H7 (cell line): ENCODE data around the gene RFX8. TPM values are rescaled to one million over a fixed set of nuclear protein-coding genes. Genes with fewer than 3 reads are reported as not detected.
"Not testable (repeated sequence)": the region's sequence is repeated elsewhere in the genome, so short reads cannot be mapped to it uniquely, and the experiment has no call there.

Experiments
- DNase-seq: peaks from one replicate; pipeline ENCODE4 v3.0.0; 2012
- H3K27me3 ChIP-seq: 2 replicates; pipeline ENCODE4 v1.6.0; 2011; ENCODE audit warnings: mild to moderate bottlenecking, low read length; ENCODE audit not compliant: control insufficient read depth, insufficient read depth
- H3K36me3 ChIP-seq: replicated peaks from 2 replicates; pipeline ENCODE4 v1.5.1; 2011; ENCODE audit warnings: low read length; ENCODE audit not compliant: control insufficient read depth, insufficient read depth
- H3K4me3 ChIP-seq: 2 replicates; pipeline ENCODE4 v1.5.1; 2011; ENCODE audit warnings: low read depth, mild to moderate bottlenecking, control low read depth, low read length, moderate library complexity; ENCODE audit not compliant: insufficient read depth
- total RNA-seq: library from RNA; depleted of rRNA; stranded (reverse); fragments of >200 nt; shearing (Covaris generic); gene quantifications from 2 replicates; pipeline ENCODE4 v1.2.3, GENCODE V29; 2014

Gene RFX8
- total RNA-seq, 1 experiment from 2014 or later: not detected

GRCh38 chr2:101473911-101474701 lies 806 bp downstream of the RFX8 start:
- peak; percentile 89 for DNase-seq
- Histone ChIP-seq H3K27me3 (peaks cover 17% of the 10 kb centered on the region), H3K4me3 (peak overlapping the region; percentile 53), H3K36me3 (no peaks in the 10 kb centered on the region)

- peak overlapping the region; percentile 53 for H3K4me3 ChIP-seq
- no peak for DNase-seq
- H3K27me3 ChIP-seq: peaks cover 17% of the 10 kb centered on the region
- no peaks in the 10 kb centered on the region for H3K36me3 ChIP-seq
These were observed 1.4 kb downstream of the RFX8 start for GRCh38 chr2:101473591-101473910.

- Histone ChIP-seq H3K27me3 (peaks cover 16% of the 10 kb centered on the region), H3K36me3 (no peaks in the 10 kb centered on the region), H3K4me3 (no peak overlapping the region)
- no peak for DNase-seq
These were observed 5.0 kb downstream of the RFX8 start for GRCh38 chr2:101469863-101470262.

GRCh38 chr2:101467306-101467705 lies 7.6 kb downstream of the RFX8 start:
- Histone ChIP-seq H3K4me3 (no peak overlapping the region), H3K36me3 (no peaks in the 10 kb centered on the region), H3K27me3 (no peaks in the 10 kb centered on the region)
- peak; percentile 48 for DNase-seq

- H3K27me3 ChIP-seq: no peaks in the 10 kb centered on the region
- DNase-seq: no peak
- H3K4me3 ChIP-seq: no peak overlapping the region
- H3K36me3 ChIP-seq: no peaks in the 10 kb centered on the region
These were observed 8.5 kb downstream of the RFX8 start for GRCh38 chr2:101466426-101466825.

- DNase-seq: no peak
- Histone ChIP-seq H3K36me3 (no peaks in the 10 kb centered on the region), H3K27me3 (no peaks in the 10 kb centered on the region), H3K4me3 (no peak overlapping the region)
These were observed 10.1 kb downstream of the RFX8 start for GRCh38 chr2:101464841-101465240.

GRCh38 chr2:101463911-101464641 lies 10.8 kb downstream of the RFX8 start:
- DNase-seq: no peak
- H3K27me3 ChIP-seq: no peaks in the 10 kb centered on the region
- H3K4me3 ChIP-seq: no peak overlapping the region
- H3K36me3 ChIP-seq: no peaks in the 10 kb centered on the region

- DNase-seq: no peak
- no peaks in the 10 kb centered on the region for H3K27me3 ChIP-seq
- no peaks in the 10 kb centered on the region for H3K36me3 ChIP-seq
- H3K4me3 ChIP-seq: no peak overlapping the region
These were observed 11.5 kb downstream of the RFX8 start for GRCh38 chr2:101463421-101463820.

- Histone ChIP-seq H3K36me3 (no peaks in the 10 kb centered on the region), H3K27me3 (no peaks in the 10 kb centered on the region), H3K4me3 (no peak overlapping the region)
- no peak for DNase-seq
These were observed 13.5 kb downstream of the RFX8 start for GRCh38 chr2:101461381-101461780.

- not testable (repeated sequence) for DNase-seq, H3K27me3 ChIP-seq, H3K4me3 ChIP-seq
These were observed 20.5 kb downstream of the RFX8 start for GRCh38 chr2:101454408-101454807.

GRCh38 chr2:101450965-101451364 lies 23.9 kb downstream of the RFX8 start:
- no peak for DNase-seq
- Histone ChIP-seq H3K27me3 (no peaks in the 10 kb centered on the region), H3K4me3 (no peak overlapping the region), H3K36me3 (no peaks in the 10 kb centered on the region)

More at GRCh38 chr2:101454408-101454807, 20.5 kb downstream of the RFX8 start:
- not testable (repeated sequence) for H3K36me3 ChIP-seq

- Histone ChIP-seq H3K4me3 (no peak overlapping the region), H3K36me3 (no peaks in the 10 kb centered on the region), H3K27me3 (no peaks in the 10 kb centered on the region)
- no peak for DNase-seq
These were observed 28.0 kb downstream of the RFX8 start for GRCh38 chr2:101446869-101447268.

GRCh38 chr2:101442667-101443061 lies 32.2 kb downstream of the RFX8 start:
- Histone ChIP-seq H3K4me3 (no peak overlapping the region), H3K36me3 (no peaks in the 10 kb centered on the region), H3K27me3 (no peaks in the 10 kb centered on the region)
- DNase-seq: peak; percentile 78

GRCh38 chr2:101442042-101442666 lies 32.8 kb downstream of the RFX8 start:
- Histone ChIP-seq H3K36me3 (no peaks in the 10 kb centered on the region), H3K27me3 (no peaks in the 10 kb centered on the region), H3K4me3 (no peak overlapping the region)
- DNase-seq: no peak
